Neural progenitor cell (in vitro differentiated cells): Measurements from ENCODE around the gene SDHC.

ENCODE experiments used
- CTCF ChIP-seq: fragments of 200-600 bp; sonication (generic); IDR thresholded peaks from 2 replicates; pipeline ENCODE4 v1.5.1; 2017; ENCODE audit warnings: antibody characterized with exemption, mild to moderate bottlenecking
- EZH2 ChIP-seq: fragments of 200-600 bp; sonication (generic); IDR thresholded peaks from 2 replicates; pipeline ENCODE4 v1.6.1; 2017; ENCODE audit warnings: antibody characterized with exemption, mild to moderate bottlenecking, moderate library complexity

- TF ChIP-seq CTCF (no peak), EZH2 (no peak)
These were observed 53.7 kb downstream of the SDHC start, which contains the start of gene CFAP126 for GRCh38 chr1:161367684-161368400.
